GM10266 (cell line): Measurements from ENCODE around the gene TSC22D2.

Source experiments
- DNase-seq: peaks from one replicate; pipeline ENCODE4 v3.0.0; 2012; ENCODE audit errors: extremely low spot score
- TF ChIP-seq, protein P1 (sequence below): IDR thresholded peaks from 2 replicates; pipeline ENCODE4 v1.5.1; 2012; ENCODE audit warnings: mild to moderate bottlenecking, low read depth; ENCODE audit not compliant: control insufficient read depth, insufficient read depth; ENCODE audit errors: missing control alignments

The TSC22D2 gene

GRCh38 chr3:150409512-150410310, 1.6 kb downstream of the TSC22D2 start:
- peak; percentile 73 for DNase-seq
- TF ChIP-seq, protein P1, sequence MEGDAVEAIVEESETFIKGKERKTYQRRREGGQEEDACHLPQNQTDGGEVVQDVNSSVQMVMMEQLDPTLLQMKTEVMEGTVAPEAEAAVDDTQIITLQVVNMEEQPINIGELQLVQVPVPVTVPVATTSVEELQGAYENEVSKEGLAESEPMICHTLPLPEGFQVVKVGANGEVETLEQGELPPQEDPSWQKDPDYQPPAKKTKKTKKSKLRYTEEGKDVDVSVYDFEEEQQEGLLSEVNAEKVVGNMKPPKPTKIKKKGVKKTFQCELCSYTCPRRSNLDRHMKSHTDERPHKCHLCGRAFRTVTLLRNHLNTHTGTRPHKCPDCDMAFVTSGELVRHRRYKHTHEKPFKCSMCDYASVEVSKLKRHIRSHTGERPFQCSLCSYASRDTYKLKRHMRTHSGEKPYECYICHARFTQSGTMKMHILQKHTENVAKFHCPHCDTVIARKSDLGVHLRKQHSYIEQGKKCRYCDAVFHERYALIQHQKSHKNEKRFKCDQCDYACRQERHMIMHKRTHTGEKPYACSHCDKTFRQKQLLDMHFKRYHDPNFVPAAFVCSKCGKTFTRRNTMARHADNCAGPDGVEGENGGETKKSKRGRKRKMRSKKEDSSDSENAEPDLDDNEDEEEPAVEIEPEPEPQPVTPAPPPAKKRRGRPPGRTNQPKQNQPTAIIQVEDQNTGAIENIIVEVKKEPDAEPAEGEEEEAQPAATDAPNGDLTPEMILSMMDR = peak; percentile 72

- peak; percentile 22 for DNase-seq
Measured at GRCh38 chr3:150410311-150411105, 2.4 kb downstream of the TSC22D2 start.

GRCh38 chr3:150411106-150411460, 3.0 kb downstream of the TSC22D2 start:
- TF ChIP-seq, protein P1 = no peak
- DNase-seq = peak; percentile 13

More at GRCh38 chr3:150410311-150411105, 2.4 kb downstream of the TSC22D2 start:
- TF ChIP-seq, protein P1 = no peak

DNA sequence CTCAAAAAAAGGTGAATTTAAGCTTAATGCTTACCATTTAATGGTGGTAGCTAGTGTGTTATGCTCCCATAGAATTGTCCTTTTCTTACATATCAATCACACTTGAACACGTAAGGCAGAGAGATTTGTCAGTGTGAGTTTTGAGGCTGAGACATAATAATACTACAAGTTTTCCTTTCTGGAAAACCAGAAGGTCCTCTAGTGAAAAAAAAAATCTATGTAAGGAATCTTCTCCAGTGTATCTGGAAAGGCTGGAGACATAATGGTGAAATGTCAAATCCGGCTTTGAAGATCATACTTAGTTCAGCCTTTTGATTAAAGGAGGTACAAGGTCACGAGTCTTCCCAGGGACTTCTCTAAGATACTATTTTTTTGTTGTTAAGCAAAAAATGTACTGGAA, 3.4 kb downstream of the TSC22D2 start:
- TF ChIP-seq, protein P1 = no peak
- DNase-seq = no peak

- no peak for DNase-seq
- TF ChIP-seq, protein P1 = no peak
Measured at GRCh38 chr3:150411976-150412375, 3.9 kb downstream of the TSC22D2 start.

DNA sequence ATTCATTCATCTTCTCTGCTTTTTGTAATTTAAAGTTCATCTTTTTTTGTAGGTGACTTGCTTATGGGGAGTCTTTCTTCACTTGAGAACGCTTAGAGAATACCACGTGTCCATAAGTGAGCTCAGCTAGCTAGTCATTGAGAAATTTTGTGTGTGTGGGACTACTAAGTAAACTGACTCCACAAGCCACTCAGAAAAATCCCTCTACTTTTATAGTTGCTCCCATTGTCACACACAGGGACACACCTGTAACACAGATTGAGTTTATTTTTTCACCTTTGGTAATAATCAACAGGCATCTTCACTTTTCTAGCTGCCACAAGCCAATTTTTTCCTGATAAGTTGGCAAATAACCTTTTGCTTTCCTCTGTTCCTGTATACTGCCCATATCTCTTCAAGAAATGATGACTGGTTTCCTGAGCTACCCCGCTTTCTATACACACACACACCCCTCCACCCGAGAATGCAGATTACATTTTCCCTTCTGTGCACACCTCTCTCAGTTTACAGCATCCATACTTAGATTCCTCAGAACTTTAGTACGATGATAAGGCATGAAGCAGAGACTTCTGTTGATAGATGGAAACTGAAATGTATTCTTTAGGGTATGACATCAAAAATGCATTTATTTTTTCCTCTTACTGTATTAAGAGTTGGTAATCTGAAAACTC, 4.6 kb downstream of the TSC22D2 start:
- DNase-seq = peak; percentile 30
- TF ChIP-seq, protein P1 = no peak
